Ascending aorta (tissue), 2 donors: ENCODE results near the gene CRACR2B. TPM values are rescaled to one million over a fixed set of nuclear protein-coding genes. Genes with fewer than 3 reads are reported as not detected.

Source experiments
- DNase-seq, 2 donors: peaks; one replicate each; pipeline ENCODE4 v3.0.0-alpha.2; 2019; ENCODE audit warnings: low spot score in 2 of 2
- H3K27ac ChIP-seq, 2 donors: fragments of 200-600 bp; sonication (generic); one replicate each; pipeline ENCODE4 v1.5.1; 2016 to 2017; ENCODE audit warnings: mild to moderate bottlenecking in 1 of 2
- H3K27me3 ChIP-seq: fragments of 200-600 bp; sonication (generic); one replicate; pipeline ENCODE4 v1.5.1; 2017
- H3K36me3 ChIP-seq, 2 donors: fragments of 200-600 bp; sonication (generic); one replicate each; pipeline ENCODE4 v1.5.1; 2016
- H3K4me1 ChIP-seq, 2 donors: fragments of 200-600 bp; sonication (generic); one replicate each; pipeline ENCODE4 v1.5.1; 2016 to 2017; ENCODE audit warnings: mild to moderate bottlenecking in 1 of 2
- H3K4me3 ChIP-seq, 2 donors: fragments of 200-600 bp; sonication (generic); one replicate each; pipeline ENCODE4 v1.5.1; 2016 to 2017; ENCODE audit warnings: mild to moderate bottlenecking in 1 of 2
- H3K9me3 ChIP-seq, 2 donors: fragments of 200-600 bp; sonication (generic); one replicate each; pipeline ENCODE4 v1.5.1; 2016
- intact Hi-C: fragments of 100-400 bp; cut with DNase I; formaldehyde crosslinking; loops from one replicate; pipeline ENCODE4 v1.15.1; 2023
- total RNA-seq: library from RNA; depleted of rRNA; stranded (reverse); fragments of >200 nt; gene quantifications from one replicate; pipeline ENCODE4 v1.1.0, GENCODE V29; 2016
- TF ChIP-seq, protein P1 (sequence below), 3 experiments: fragments of 200-600 bp in 2 of 3; fragments of 450-650 bp in 1 of 3; sonication (generic) in 2 of 3; IDR thresholded peaks; one replicate each; pipeline ENCODE4 v1.5.1; 2016 to 2019; ENCODE audit warnings: antibody characterized with exemption in 3 of 3, mild to moderate bottlenecking in 1 of 3, moderate library complexity in 1 of 3

CRACR2B gene
- total RNA-seq, 1 donor from 2014 or later = 20.5 TPM

GRCh38 chr11:823441-824291, 4.1 kb upstream of the CRACR2B start:
- Histone ChIP-seq H3K4me3 (no peak overlapping the region), H3K27ac (no peak overlapping the region), H3K27me3 (no peaks in the 10 kb centered on the region), H3K36me3 (peaks cover 36 to 45% of the 10 kb centered on the region in 2 donors), H3K9me3 (no peaks in the 10 kb centered on the region), H3K4me1 (peaks cover 16 to 33% of the 10 kb centered on the region in 2 donors)
- TF ChIP-seq, protein P1, sequence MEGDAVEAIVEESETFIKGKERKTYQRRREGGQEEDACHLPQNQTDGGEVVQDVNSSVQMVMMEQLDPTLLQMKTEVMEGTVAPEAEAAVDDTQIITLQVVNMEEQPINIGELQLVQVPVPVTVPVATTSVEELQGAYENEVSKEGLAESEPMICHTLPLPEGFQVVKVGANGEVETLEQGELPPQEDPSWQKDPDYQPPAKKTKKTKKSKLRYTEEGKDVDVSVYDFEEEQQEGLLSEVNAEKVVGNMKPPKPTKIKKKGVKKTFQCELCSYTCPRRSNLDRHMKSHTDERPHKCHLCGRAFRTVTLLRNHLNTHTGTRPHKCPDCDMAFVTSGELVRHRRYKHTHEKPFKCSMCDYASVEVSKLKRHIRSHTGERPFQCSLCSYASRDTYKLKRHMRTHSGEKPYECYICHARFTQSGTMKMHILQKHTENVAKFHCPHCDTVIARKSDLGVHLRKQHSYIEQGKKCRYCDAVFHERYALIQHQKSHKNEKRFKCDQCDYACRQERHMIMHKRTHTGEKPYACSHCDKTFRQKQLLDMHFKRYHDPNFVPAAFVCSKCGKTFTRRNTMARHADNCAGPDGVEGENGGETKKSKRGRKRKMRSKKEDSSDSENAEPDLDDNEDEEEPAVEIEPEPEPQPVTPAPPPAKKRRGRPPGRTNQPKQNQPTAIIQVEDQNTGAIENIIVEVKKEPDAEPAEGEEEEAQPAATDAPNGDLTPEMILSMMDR (IDR thresholded peaks at IDR 0.05) = no peak
- intact Hi-C loops = no loop called here
- no peak for DNase-seq

- DNase-seq = no peak
- intact Hi-C loops = no loop called here
- H3K4me1 ChIP-seq = peaks cover 16 to 33% of the 10 kb centered on the region in 2 donors
- TF ChIP-seq, protein P1 (IDR thresholded peaks at IDR 0.05) = no peak
- peaks cover 36 to 45% of the 10 kb centered on the region in 2 donors for H3K36me3 ChIP-seq
- H3K4me3 ChIP-seq = no peak overlapping the region
- no peak overlapping the region for H3K27ac ChIP-seq
- H3K27me3 ChIP-seq = no peaks in the 10 kb centered on the region
- H3K9me3 ChIP-seq = no peaks in the 10 kb centered on the region
Observed at GRCh38 chr11:824292-824880, 3.3 kb upstream of the CRACR2B start.

GRCh38 chr11:824942-825341, 2.8 kb upstream of the CRACR2B start:
- Histone ChIP-seq H3K36me3 (peaks cover 36 to 45% of the 10 kb centered on the region in 2 donors), H3K4me1 (peaks cover 21 to 38% of the 10 kb centered on the region in 2 donors), H3K4me3 (no peak overlapping the region), H3K9me3 (no peaks in the 10 kb centered on the region), H3K27ac (no peak overlapping the region), H3K27me3 (no peaks in the 10 kb centered on the region)
- intact Hi-C loops = no loop called here
- DNase-seq = no peak
- TF ChIP-seq, protein P1 (IDR thresholded peaks at IDR 0.05) = no peak

DNA sequence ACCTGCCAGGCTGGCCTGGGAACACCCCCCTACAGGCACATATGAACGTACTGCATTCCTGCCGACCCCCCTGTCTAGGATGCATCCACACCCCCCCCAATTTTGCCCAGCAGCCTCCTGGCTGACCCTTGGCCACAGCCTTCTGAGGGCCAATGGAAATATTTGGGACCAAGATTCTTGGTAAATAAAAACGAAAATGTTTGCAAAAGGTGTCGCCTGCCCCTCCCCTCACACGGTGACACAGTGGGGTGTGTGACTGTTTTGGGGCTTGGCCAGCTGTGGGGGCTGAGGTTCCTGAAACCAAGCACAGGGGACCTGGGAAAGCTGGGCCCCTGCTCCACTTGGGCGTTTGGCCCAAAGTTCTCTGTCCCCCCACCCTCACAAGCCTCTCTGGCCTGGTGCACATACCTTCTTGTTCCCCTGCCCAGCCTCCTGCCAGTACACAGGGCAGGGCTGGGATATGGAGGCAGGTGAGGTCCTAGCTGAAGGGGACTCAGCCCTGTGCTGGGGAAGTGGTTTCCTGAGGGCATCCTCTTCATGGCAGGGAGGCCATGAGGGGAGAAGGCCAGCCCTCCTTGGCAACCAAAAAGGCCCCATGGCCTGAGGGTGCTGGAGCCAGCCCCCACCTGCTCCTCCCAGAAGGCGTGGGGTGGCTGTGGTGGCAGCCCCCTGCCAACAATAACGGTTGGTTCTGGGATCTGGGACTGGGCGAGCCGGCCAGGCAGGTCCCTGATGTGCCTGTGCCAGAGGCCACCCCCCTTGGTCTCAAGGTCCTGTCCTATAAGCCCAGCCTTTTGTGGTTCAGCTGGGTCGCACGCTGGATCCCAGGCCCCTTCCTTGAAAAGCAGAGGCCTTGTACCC, 2.1 kb upstream of the CRACR2B start:
- no peak overlapping the region for H3K4me3 ChIP-seq
- intact Hi-C loops = no loop called here
- no peaks in the 10 kb centered on the region for H3K27me3 ChIP-seq

GRCh38 chr11:826227-826621, 1.5 kb upstream of the CRACR2B start:
- no peak for DNase-seq
- TF ChIP-seq, protein P1 (IDR thresholded peaks at IDR 0.05) = no peak
- no peak overlapping the region for H3K27ac ChIP-seq
- H3K9me3 ChIP-seq = no peaks in the 10 kb centered on the region
- H3K36me3 ChIP-seq = peaks cover 36 to 45% of the 10 kb centered on the region in 2 donors
- H3K4me3 ChIP-seq = no peak overlapping the region
- no peaks in the 10 kb centered on the region for H3K27me3 ChIP-seq
- intact Hi-C loops = no loop called here
- H3K4me1 ChIP-seq = peaks cover 15 to 45% of the 10 kb centered on the region in 2 donors

More for the DNA sequence above, 2.1 kb upstream of the CRACR2B start:
- TF ChIP-seq, protein P1 (IDR thresholded peaks at IDR 0.05) = no peak
- no peaks in the 10 kb centered on the region for H3K9me3 ChIP-seq
- H3K36me3 ChIP-seq = peaks cover 36 to 45% of the 10 kb centered on the region in 2 donors
- DNase-seq = no peak
- peaks cover 19 to 44% of the 10 kb centered on the region in 2 donors for H3K4me1 ChIP-seq
- no peak overlapping the region for H3K27ac ChIP-seq
